HTR-8/SVneo (cell line): ENCODE results near the gene JAKMIP3.

Experiments
- DNase-seq: peaks from one replicate; pipeline ENCODE4 v3.0.0; 2011; ENCODE audit warnings: low spot score, mixed read lengths; ENCODE audit not compliant: insufficient read length
- FAIRE-seq: peaks from 2 replicates; lab custom pipeline; 2011; peaks lifted over from hg19 to GRCh38; lab: Jason Lieb, UNC

The JAKMIP3 gene

GRCh38 chr10:132107949-132108877 lies 42.5 kb downstream of the JAKMIP3 start:
- DNase-seq (no peak), FAIRE-seq (no peak)

GRCh38 chr10:132109341-132110110 lies 43.8 kb downstream of the JAKMIP3 start:
- DNase-seq (no peak), FAIRE-seq (no peak)

GRCh38 chr10:132110111-132110521 lies 44.4 kb downstream of the JAKMIP3 start:
- DNase-seq (no peak), FAIRE-seq (no peak)

GRCh38 chr10:132110713-132111112 lies 45.0 kb downstream of the JAKMIP3 start:
- DNase-seq = no peak
- no peak for FAIRE-seq

GRCh38 chr10:132111121-132111731 lies 45.5 kb downstream of the JAKMIP3 start:
- no peak for DNase-seq
- FAIRE-seq = no peak

GRCh38 chr10:132111871-132112341 lies 46.2 kb downstream of the JAKMIP3 start:
- DNase-seq = no peak
- no peak for FAIRE-seq

- DNase-seq (no peak), FAIRE-seq (no peak)
Observed at GRCh38 chr10:132112611-132113010, 46.9 kb downstream of the JAKMIP3 start.

- no peak for DNase-seq
- FAIRE-seq = no peak
Observed at GRCh38 chr10:132113206-132113605, 47.5 kb downstream of the JAKMIP3 start.

GRCh38 chr10:132113766-132114365 lies 48.1 kb downstream of the JAKMIP3 start:
- DNase-seq (no peak), FAIRE-seq (no peak)

- DNase-seq (no peak), FAIRE-seq (no peak)
Observed at GRCh38 chr10:132114953-132115520, 49.3 kb downstream of the JAKMIP3 start.
